ENCODE measurements around the gene GPR152.
A peak's percentile ranks its signal among the peaks of the same experiment; 100 is the strongest.
"Not testable (repeated sequence)": the region's sequence is repeated elsewhere in the genome, so short reads cannot be mapped to it uniquely, and the experiment has no call there.

GPR152 gene

DNA sequence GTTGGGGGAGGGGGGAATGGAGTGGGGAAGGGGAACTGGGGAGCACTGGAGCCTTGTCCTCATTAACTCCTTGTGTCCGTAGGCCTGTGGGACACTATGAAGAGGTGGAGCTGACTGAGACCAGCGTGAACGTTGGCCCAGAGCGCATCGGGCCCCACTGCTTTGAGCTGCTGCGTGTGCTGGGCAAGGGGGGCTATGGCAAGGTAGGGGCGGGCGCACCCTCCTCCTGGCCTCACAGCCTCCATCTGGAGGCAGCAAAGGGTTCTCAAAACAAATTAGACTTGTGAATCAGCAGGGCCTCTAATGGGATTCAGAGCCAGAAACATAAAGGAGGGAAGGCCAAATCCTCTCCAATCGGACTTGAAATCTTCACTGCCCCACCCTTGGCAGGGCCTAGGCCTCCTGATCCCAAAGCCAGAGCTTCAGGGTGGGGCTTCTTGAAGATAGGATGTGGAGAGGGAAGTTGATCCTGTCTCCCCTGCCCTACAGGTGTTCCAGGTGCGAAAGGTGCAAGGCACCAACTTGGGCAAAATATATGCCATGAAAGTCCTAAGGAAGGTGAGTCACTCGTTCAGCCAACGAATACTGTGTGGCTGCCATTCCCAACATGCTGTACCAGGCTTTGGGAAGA, 23.4 kb downstream of the GPR152 start:
- DNase-seq (ENCODE audit: low read depth, low spot score) = no peak

DNA sequence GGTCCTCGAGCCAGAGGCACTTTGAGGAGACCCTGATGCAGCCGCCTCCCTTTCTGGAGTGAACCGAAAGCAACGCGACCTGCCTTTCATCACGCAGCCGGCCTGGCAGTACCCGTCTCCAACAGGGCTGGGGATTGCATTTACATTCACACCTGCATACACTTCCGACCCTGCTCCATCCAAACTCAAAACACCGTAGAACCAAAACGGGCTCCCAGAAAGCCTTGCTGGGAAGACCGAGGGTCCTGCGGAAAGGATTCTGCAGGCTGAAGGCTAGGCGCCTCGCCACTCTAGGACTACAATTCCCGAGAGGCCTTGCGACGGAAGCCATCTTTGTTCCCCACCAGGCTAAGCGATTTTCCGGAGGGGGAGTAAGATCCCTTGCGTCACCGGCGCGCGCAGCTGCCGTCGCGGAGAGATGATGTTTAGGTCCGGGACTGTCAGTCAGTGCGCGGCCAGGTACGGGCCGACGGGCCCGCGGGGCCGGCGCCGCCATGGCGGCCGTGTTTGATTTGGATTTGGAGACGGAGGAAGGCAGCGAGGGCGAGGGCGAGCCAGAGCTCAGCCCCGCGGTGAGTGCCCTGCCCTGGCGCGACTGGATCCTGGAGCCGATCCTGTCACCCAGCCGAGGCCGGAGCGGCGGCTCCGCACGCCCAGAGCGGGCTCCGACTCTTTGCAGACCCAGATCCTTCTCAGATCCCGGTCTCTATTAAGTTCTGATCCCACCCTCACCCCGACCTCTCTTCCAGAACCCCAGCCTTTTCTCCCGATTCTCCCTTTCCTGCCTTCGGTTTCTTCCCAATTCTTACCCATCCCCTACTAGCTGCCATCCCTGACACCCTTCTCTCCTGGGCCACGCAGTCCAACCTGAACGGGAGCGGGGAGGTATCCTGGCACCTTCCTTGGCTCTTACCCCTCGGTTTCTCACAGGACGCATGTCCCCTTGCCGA, 24.2 kb downstream of the GPR152 start, which contains the start of gene RPS6KB2:
Gene RPS6KB2, plus strand, starts transcription at position 443 of the 950 bp plus-strand sequence. Its CDS starts 52 bp downstream, at position 495.
- POLR2A ChIA-PET = interaction anchor here (1.3 kb wide), 1 partner anchor 27 kb away, joined by 3 read pairs; the partner anchor contains the start of gene PPP1CA
- TF ChIP-seq, protein P1, sequence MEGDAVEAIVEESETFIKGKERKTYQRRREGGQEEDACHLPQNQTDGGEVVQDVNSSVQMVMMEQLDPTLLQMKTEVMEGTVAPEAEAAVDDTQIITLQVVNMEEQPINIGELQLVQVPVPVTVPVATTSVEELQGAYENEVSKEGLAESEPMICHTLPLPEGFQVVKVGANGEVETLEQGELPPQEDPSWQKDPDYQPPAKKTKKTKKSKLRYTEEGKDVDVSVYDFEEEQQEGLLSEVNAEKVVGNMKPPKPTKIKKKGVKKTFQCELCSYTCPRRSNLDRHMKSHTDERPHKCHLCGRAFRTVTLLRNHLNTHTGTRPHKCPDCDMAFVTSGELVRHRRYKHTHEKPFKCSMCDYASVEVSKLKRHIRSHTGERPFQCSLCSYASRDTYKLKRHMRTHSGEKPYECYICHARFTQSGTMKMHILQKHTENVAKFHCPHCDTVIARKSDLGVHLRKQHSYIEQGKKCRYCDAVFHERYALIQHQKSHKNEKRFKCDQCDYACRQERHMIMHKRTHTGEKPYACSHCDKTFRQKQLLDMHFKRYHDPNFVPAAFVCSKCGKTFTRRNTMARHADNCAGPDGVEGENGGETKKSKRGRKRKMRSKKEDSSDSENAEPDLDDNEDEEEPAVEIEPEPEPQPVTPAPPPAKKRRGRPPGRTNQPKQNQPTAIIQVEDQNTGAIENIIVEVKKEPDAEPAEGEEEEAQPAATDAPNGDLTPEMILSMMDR (IDR thresholded peaks at IDR 0.05; ENCODE audit: insufficient read depth, low read length, missing control alignments) = no peak
- peak; percentile 80 for DNase-seq (ENCODE audit: low read depth, low spot score)
- CTCF ChIA-PET = interaction anchor here (0.6 to 3.7 kb wide), 6 partner anchors 10 to 82 kb away, joined by 3 to 15 read pairs (median 4); partner anchors contain the start of gene PPP1CA
- H3K4me3 ChIP-seq (ENCODE audit: low read depth, low read length) = peak within 1 kb of the TSS; percentile 97

More for the DNA sequence above, 23.4 kb downstream of the GPR152 start:
- ChIA-PET CTCF (interaction anchor here (0.6 to 3.7 kb wide), 5 partner anchors 10 to 83 kb away, joined by 3 to 15 read pairs (median 4); partner anchors contain the start of gene PPP1CA), POLR2A (no interaction called here)
- H3K4me3 ChIP-seq (ENCODE audit: low read depth, low read length) = peak overlapping the region; percentile 97
- TF ChIP-seq, protein P1 (IDR thresholded peaks at IDR 0.05; ENCODE audit: insufficient read depth, low read length, missing control alignments) = no peak

DNA sequence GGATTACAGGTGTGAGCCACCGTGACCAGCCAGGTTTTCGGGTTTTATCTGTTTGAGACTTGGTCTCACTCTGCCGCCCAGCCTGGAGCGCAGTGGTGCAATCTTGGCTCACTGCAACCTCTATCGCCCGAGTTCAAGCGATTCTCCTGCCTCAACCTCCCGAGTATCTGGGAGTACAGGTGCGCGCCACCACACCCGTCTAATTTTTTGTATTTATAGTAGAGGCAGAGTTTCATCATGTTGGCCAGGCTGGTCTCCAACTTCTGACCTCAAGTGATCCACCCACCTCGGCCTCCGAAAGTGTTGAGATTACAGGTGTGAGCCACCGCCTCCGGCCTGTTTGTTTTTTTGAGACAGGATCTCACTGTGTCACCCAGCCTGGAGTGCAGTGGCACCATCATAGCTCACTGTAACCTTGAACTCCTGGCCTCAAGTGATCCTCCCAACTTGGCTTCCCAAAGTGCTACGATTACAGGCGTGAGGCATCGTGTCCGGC, 25.1 kb downstream of the GPR152 start:
- DNase-seq (ENCODE audit: low read depth, low spot score) = not testable (repeated sequence)
- ChIA-PET CTCF (interaction anchor here (0.9 to 3.7 kb wide), 2 partner anchors 26 to 41 kb away, joined by 3 to 15 read pairs; partner anchors contain the start of gene PPP1CA), POLR2A (interaction anchor here (1.3 kb wide), 1 partner anchor 26 kb away, joined by 3 read pairs; the partner anchor contains the start of gene PPP1CA)
- H3K4me3 ChIP-seq (ENCODE audit: low read depth, low read length) = peak overlapping the region; percentile 97

DNA sequence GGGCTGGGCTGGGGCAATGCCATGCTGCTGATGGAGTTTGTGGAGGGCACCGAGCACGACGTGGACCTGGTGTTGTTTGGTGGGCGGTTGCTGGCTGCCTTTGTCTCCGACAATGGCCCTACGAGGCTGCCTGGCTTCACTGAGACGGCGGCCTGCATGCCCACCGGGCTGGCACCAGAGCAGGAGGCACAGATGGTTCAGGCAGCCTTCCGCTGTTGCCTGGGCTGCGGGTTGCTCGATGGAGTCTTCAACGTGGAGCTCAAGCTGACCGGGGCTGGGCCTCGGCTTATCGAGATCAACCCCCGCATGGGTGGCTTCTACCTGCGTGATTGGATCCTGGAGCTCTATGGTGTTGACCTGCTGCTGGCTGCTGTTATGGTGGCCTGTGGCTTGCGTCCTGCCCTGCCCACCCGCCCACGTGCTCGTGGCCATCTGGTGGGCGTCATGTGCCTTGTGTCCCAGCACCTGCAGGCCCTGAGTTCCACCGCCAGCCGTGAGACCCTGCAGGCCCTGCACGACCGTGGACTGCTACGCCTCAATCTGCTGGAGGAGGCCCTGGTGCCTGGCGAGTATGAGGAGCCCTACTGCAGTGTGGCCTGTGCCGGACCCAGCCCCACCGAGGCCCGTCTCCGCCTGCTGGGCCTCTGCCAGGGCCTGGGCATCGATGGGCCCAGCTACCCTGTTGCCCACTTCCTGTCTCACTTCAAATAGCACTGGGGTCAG, 28.5 kb downstream of the GPR152 start:
- POLR2A ChIA-PET = no interaction called here
- no peak for DNase-seq (ENCODE audit: low read depth, low spot score)
- TF ChIP-seq, protein P1 (IDR thresholded peaks at IDR 0.05; ENCODE audit: insufficient read depth, low read length, missing control alignments) = no peak
- no peak overlapping the region for H3K4me3 ChIP-seq (ENCODE audit: low read depth, low read length)
- CTCF ChIA-PET = no interaction called here

DNA sequence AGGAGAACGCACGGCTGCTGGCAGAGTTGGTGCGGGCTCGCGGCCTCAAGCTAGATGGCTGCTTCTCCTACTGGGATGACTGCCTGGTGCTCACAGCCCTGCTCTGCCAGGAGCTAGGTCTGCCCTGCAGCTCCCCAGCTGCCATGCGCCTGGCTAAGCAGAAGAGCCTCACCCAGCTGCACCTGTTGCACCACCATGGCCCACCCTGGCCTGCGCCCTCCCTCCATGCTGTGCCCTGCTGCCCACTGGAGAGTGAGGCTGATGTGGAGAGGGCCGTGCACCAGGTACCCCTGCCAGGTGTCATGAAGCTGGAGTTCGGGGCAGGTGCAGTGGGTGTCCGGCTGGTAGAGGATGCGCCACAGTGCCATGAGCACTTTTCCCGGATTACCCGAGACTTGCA, 29.1 kb downstream of the GPR152 start:
- TF ChIP-seq, protein P1 (IDR thresholded peaks at IDR 0.05; ENCODE audit: insufficient read depth, low read length, missing control alignments) = no peak
- H3K4me3 ChIP-seq (ENCODE audit: low read depth, low read length) = no peak overlapping the region
- CTCF ChIA-PET = no interaction called here
- DNase-seq (ENCODE audit: low read depth, low spot score) = no peak
- POLR2A ChIA-PET = no interaction called here

DNA sequence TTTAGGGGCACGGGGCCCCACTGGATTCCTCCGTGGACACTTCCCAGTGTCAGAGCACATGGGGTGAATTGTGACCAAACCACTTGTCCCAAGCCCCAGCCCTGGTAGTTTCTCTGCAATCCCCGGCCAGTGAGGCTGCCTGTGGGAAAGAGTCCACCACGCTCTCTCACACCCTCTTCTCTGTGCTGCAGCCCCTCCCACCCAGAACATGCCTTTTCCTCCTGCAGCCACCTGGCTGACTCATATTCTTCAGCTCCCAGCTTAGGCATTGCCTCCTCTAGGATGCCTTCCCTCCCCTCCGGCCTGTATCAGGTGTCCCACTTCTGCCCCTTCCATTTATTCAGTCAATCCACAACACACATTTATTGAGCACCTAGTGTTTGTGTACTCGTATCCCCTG, 29.6 kb downstream of the GPR152 start:
- H3K4me3 ChIP-seq (ENCODE audit: low read depth, low read length) = no peak overlapping the region
- CTCF ChIA-PET = no interaction called here
- no peak for DNase-seq (ENCODE audit: low read depth, low spot score)
- TF ChIP-seq, protein P1 (IDR thresholded peaks at IDR 0.05; ENCODE audit: insufficient read depth, low read length, missing control alignments) = no peak
- POLR2A ChIA-PET = no interaction called here
